Erythroblast (primary cell): ENCODE results near the gene SH3RF1.

ENCODE experiments used
- GATA1 ChIP-seq: IDR thresholded peaks from 2 replicates; pipeline ENCODE4 v1.6.1; 2011; ENCODE audit warnings: low read depth, mild to moderate bottlenecking, control low read depth, low read length, moderate library complexity
- POLR2A ChIP-seq: IDR thresholded peaks from 2 replicates; pipeline ENCODE4 v1.6.1; 2011; ENCODE audit warnings: mild to moderate bottlenecking, low read length

DNA sequence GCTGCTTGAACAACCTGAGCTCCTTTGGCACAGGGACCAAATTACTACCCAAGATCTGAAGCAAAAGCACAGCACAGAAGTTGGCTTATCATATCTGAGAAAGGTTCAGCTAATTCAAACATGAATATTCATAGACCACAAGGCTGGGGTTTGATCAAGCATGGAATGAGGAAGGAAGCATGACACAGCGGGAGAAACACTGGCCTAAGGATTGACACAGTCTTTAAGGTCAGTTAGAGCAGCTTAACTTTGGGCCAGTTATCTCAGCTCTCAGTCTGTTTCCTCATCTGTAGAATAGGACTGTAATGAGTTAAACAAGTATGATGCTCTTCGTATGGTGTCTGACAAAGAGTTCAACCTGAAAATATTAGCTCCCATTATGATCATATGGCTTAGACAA, 172.2 kb downstream of the SH3RF1 start:
- TF ChIP-seq POLR2A (no peak), GATA1 (no peak)
